ENCODE measurements around the gene CELF2. TPM values are rescaled to one million over a fixed set of nuclear protein-coding genes. Genes with fewer than 3 reads are reported as not detected.
A peak's percentile ranks its signal among the peaks of the same experiment; 100 is the strongest.

CELF2 gene
- polyA plus RNA-seq, 1 experiment = 24.7 TPM

GRCh38 chr10:11057448-11057847, 39.8 kb downstream of the CELF2 start:
- no peak for DNase-seq (ENCODE audit: low read depth, low spot score)
- H3K9me3 ChIP-seq (ENCODE audit: control insufficient read depth, insufficient read depth, low read length) = peaks cover 4% of the 10 kb centered on the region; the same call in 1 of the 2 replicates
- POLR2A ChIA-PET = interaction anchor here (0.7 kb wide), 1 partner anchor 87 kb away, joined by 6 read pairs; no protein-coding TSS in a partner anchor

DNA sequence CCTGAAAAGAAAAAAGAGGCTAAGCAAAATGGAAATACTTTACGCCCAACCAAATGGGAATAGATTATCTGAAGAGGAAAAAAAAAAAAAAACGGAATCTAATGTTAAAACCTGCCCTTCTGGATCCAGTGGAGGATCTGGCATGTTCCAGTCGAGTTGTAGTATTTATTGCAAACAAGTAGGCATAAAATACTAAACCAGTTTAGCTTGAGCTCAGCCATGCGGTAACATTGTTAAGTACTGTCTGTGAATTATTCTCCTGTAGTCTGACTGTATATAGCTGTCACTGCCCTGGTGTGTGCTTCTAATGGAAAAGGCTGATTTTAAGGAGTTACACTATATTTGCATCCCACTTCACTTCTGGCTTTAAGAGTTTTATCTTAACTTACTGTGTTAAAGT, 40.3 kb downstream of the CELF2 start:
- H3K9me3 ChIP-seq (ENCODE audit: control insufficient read depth, insufficient read depth, low read length) = peaks cover 4% of the 10 kb centered on the region; the same call in 1 of the 2 replicates
- TF ChIP-seq, protein P1, sequence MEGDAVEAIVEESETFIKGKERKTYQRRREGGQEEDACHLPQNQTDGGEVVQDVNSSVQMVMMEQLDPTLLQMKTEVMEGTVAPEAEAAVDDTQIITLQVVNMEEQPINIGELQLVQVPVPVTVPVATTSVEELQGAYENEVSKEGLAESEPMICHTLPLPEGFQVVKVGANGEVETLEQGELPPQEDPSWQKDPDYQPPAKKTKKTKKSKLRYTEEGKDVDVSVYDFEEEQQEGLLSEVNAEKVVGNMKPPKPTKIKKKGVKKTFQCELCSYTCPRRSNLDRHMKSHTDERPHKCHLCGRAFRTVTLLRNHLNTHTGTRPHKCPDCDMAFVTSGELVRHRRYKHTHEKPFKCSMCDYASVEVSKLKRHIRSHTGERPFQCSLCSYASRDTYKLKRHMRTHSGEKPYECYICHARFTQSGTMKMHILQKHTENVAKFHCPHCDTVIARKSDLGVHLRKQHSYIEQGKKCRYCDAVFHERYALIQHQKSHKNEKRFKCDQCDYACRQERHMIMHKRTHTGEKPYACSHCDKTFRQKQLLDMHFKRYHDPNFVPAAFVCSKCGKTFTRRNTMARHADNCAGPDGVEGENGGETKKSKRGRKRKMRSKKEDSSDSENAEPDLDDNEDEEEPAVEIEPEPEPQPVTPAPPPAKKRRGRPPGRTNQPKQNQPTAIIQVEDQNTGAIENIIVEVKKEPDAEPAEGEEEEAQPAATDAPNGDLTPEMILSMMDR (IDR thresholded peaks at IDR 0.05; ENCODE audit: low read depth, low read length) = no peak
- no peaks in the 10 kb centered on the region for H3K27me3 ChIP-seq (ENCODE audit: control insufficient read depth, insufficient read depth, low read length)
- DNase-seq (ENCODE audit: low read depth, low spot score) = no peak
- CTCF ChIA-PET = interaction anchor here (0.5 to 0.7 kb wide), 2 partner anchors 9 to 1450 kb away, joined by 3 to 4 read pairs; no protein-coding TSS in a partner anchor
- H3K27ac ChIP-seq (ENCODE audit: low read depth, low read length) = no peak overlapping the region
- no peak overlapping the region for H3K4me3 ChIP-seq (ENCODE audit: low read depth, low read length)
- POLR2A ChIA-PET = interaction anchor here (0.7 kb wide), 1 partner anchor 87 kb away, joined by 6 read pairs; no protein-coding TSS in a partner anchor

More at GRCh38 chr10:11057448-11057847, 39.8 kb downstream of the CELF2 start:
- CTCF ChIA-PET = interaction anchor here (0.5 to 0.7 kb wide), 2 partner anchors 8 to 1450 kb away, joined by 3 to 4 read pairs; no protein-coding TSS in a partner anchor
- TF ChIP-seq, protein P1 (IDR thresholded peaks at IDR 0.05; ENCODE audit: low read depth, low read length) = no peak
- Histone ChIP-seq H3K27ac (ENCODE audit: low read depth, low read length) (no peak overlapping the region), H3K4me3 (ENCODE audit: low read depth, low read length) (no peak overlapping the region), H3K27me3 (ENCODE audit: control insufficient read depth, insufficient read depth, low read length) (no peaks in the 10 kb centered on the region)

GRCh38 chr10:11058965-11059364, 41.3 kb downstream of the CELF2 start:
- ChIA-PET CTCF (no interaction called here), POLR2A (no interaction called here)
- TF ChIP-seq, protein P1 (IDR thresholded peaks at IDR 0.05; ENCODE audit: low read depth, low read length) = no peak
- H3K4me3 ChIP-seq (ENCODE audit: low read depth, low read length) = no peak overlapping the region
- DNase-seq (ENCODE audit: low read depth, low spot score) = peak; percentile 38
- H3K9me3 ChIP-seq (ENCODE audit: control insufficient read depth, insufficient read depth, low read length) = peaks cover 4% of the 10 kb centered on the region; the same call in 1 of the 2 replicates
- no peaks in the 10 kb centered on the region for H3K27me3 ChIP-seq (ENCODE audit: control insufficient read depth, insufficient read depth, low read length)
- H3K27ac ChIP-seq (ENCODE audit: low read depth, low read length) = peak overlapping the region; percentile 31

- DNase-seq (ENCODE audit: low read depth, low spot score) = no peak
- no peaks in the 10 kb centered on the region for H3K27me3 ChIP-seq (ENCODE audit: control insufficient read depth, insufficient read depth, low read length)
- TF ChIP-seq, protein P1 (IDR thresholded peaks at IDR 0.05; ENCODE audit: low read depth, low read length) = no peak
Observed at GRCh38 chr10:11063856-11064255, 46.2 kb downstream of the CELF2 start.

DNA sequence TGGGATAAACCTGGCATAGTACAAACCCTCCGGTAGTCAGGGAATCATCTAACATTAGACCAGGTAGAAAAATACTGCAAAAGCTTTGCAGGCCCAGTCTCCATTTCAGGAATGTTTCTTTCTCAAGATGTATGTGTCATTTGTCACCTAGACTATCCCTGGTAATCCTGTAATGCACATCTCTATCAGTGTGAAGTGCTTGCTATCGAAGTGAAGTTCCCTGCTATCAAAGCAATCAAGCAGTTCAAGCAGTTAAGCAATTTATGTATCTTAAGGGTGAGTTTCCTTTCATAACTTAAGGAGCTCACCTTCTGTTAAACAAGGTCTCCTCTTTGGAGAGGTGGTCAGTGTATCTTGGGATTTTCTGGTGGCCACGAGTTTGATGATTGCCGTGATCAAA, 47.2 kb downstream of the CELF2 start:
- no peak for DNase-seq (ENCODE audit: low read depth, low spot score)
- Histone ChIP-seq H3K27me3 (ENCODE audit: control insufficient read depth, insufficient read depth, low read length) (no peaks in the 10 kb centered on the region), H3K9me3 (ENCODE audit: control insufficient read depth, insufficient read depth, low read length) (peaks cover 4% of the 10 kb centered on the region; the same call in 1 of the 2 replicates), H3K4me3 (ENCODE audit: low read depth, low read length) (no peak overlapping the region), H3K27ac (ENCODE audit: low read depth, low read length) (no peak overlapping the region)
- TF ChIP-seq, protein P1 (IDR thresholded peaks at IDR 0.05; ENCODE audit: low read depth, low read length) = no peak
- ChIA-PET CTCF (no interaction called here), POLR2A (no interaction called here)

More at GRCh38 chr10:11063856-11064255, 46.2 kb downstream of the CELF2 start:
- H3K4me3 ChIP-seq (ENCODE audit: low read depth, low read length) = no peak overlapping the region
- peaks cover 4% of the 10 kb centered on the region; the same call in 1 of the 2 replicates for H3K9me3 ChIP-seq (ENCODE audit: control insufficient read depth, insufficient read depth, low read length)
- POLR2A ChIA-PET = no interaction called here
- no peak overlapping the region for H3K27ac ChIP-seq (ENCODE audit: low read depth, low read length)
- CTCF ChIA-PET = no interaction called here

All from AG04450 (cell line).